Stimulated activated CD8-positive, alpha-beta memory T cell treated with anti-CD3 and anti-CD28 coated beads, Interleukin-4, amount 100 ng/mL, for 24 hours (primary cell): ENCODE results near the gene PDE2A.
A peak's percentile ranks its signal among the peaks of the same experiment; 100 is the strongest.

ENCODE experiments used
- DNase-seq: peaks from one replicate; pipeline ENCODE4 v3.0.0-alpha.2; 2020; ENCODE audit warnings: low read depth

Gene PDE2A

DNA sequence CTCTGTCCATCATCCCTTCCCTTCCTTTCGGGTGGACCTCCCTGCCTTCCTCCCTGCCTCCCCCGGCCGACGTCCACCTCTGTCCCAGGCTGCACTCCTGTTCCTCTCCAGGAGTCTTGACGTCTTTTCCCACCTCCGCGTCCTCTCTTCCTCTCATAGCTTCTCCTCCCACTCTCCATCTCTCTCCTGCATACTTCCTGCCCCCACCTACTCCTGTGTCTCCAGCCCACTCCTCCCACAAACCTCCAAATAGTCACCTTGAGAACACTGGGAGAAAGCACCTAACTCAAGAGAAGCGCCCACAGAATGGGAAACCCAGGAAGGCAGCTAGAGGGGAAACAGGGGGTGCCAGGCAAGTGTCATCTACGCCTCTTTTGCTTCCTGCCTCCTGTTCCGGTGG, 60.8 kb downstream of the PDE2A start:
- no peak for DNase-seq

- no peak for DNase-seq
These were observed 64.7 kb downstream of the PDE2A start for GRCh38 chr11:72609476-72609875.

- no peak for DNase-seq
These were observed 65.2 kb downstream of the PDE2A start for GRCh38 chr11:72609045-72609444.

DNA sequence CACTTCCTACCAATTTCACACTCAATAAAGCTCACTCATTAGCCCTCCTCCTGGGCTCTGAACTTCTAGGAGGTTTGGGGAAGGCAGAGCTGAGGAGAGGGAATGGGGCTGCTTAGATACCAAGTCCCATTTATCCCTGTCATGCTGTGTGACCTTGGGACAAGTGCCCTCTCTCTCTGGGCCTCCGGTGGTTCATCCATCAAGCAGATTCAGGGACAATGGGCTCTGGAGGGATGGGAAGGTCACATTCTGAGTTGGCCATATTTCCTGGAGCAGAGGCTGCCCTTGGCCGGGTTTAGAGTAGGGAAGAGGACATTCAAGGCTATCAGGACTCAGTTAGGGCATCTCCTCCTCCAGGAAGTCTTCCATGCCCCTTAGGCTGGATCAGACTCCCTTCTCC, 66.7 kb downstream of the PDE2A start:
- DNase-seq: no peak

- DNase-seq: no peak
These were observed 67.3 kb downstream of the PDE2A start for GRCh38 chr11:72606748-72607468.

DNA sequence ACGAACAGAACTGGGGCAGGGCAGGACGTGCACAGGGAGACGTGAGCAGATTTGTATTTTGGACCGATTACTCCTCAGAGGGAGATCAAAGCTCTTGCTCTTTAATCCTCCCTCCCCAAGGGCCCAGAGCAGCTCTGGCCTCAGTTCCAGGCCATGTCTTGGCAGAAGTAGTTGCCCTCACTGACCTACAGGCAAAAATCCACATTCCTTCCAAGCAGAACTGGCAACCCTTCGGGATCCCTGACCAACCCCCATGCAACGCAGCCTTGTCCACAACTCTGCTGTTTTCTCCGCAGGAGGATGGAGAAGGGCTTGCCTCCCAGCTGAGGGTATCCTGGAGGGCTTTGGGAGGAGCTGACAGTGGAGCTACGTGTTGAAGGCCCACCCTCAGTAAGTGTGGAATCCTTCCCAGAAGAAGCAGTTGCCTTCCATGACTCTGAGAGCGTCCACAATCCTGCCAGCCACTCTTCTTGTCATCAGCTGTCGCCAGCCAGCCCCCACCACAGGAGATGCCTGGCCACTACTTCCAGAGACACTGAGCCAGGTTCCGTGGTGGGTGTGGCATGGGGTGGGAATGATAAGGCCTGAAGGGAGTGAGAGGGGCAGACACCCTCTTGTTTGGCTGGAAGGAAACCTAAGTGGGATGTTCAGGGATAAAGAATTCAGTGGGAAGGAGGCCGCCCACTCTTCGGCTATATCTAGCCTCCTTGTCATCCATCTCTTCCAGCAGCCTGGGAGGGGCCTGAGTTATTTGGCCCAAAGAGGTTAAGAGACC, 68.1 kb downstream of the PDE2A start:
- no peak for DNase-seq

DNA sequence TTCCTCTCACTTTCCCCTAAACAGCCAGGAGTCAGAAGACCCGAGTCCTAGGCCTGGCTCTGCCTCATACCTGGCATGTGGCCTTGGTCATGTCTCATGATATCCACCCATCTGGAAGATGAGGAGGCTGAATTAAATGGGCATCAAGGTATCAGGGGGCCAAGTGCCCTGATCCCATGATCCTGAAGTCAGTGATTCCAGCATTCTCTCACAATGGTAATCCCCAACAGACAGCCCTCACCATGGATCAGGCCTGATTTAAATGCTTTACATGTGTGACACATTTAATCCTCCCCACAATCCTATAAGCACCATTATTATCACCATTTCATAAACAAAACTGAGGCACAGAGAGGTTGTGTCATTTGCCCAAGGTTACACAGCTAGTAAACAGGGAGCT, 70.0 kb downstream of the PDE2A start:
- no peak for DNase-seq

DNA sequence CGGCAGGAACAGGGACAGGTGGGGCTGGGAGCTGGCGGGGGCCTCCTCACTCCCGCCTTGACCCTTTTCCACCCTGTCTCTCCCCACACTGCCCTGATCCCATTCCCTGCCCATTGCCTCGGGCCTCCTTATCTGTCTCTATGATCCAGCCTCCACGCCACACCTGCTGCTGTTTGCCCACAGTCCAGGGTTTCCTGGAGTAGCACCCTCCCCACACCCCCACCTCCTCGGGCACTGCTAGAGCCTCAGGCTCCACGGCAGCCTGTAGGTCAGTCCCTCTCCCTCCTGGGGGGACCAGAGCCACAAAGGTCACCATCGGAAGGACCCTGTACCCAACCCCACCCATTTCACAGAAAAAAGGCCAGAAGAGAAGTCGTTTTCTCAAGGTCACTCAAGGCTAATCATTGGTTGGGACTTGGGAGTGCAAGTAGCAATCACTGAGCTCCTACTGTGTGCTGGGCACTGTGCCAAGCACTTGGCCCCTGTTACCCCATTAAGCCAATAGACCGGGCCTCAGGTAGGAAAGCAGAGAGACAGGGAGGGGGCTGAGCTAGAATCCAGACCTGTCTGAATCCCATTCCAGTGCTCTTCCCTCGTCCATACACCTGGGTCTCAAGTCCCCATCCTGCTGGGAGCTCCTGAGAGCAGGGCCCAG, 71.8 kb downstream of the PDE2A start:
- DNase-seq: no peak

GRCh38 chr11:72600557-72600956, 73.7 kb downstream of the PDE2A start:
- no peak for DNase-seq

DNA sequence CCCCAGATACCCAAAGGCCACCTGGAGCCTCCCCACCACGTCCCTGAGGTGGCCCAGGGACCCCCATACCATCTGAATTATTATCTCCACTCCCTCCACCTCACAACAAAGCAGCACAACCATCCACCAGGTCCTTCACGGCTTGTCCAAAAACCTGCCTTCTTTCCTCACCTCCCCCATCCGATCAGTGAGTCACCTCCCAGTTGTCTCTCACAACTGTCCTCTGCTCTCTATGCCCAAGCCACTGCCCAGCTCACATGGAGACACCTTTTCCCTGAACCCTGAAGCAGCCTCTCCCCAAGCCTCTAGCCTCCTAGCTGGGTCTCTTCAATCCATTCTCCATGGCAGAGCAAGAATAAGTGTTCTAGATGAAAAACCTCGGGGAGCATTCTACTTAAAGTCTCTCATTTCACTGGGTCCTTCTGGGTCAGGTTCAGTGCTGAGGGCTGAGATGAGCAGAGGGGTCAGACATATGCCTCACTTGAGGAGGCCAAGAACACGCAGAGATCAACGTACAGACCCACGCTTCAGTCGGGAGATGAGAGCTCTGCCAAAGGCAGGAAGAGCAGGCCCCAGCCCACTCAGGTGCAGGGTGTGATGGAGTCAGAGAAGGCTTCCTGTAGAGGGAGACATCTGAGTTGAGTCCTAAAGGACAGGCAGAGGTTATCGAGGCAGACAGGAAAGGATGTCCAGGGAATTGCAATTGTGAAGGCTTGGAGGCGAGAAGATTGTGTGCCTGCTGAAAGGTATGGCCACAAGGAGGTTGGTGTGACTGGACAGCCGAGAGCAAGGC, 74.7 kb downstream of the PDE2A start:
- no peak for DNase-seq

DNA sequence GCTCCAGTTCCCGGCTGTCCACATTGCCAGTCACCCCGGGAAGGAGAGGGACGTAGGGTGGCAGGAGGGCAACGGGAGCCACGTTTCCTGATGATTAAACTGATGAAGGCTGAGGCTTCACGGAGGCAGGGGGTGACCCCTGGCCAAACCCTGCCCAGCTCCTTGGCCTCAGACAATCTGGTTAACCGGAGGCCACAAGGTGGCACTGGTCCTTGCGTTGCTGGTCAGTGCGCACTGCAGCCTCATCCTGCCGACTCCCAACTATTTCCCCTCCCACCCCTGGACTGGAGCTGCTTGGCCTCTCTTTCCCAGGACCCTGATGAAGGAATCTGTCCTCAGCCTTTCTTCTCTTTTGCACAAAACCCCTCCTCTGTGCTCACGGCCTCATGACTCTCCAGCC, 75.3 kb downstream of the PDE2A start:
- no peak for DNase-seq

DNA sequence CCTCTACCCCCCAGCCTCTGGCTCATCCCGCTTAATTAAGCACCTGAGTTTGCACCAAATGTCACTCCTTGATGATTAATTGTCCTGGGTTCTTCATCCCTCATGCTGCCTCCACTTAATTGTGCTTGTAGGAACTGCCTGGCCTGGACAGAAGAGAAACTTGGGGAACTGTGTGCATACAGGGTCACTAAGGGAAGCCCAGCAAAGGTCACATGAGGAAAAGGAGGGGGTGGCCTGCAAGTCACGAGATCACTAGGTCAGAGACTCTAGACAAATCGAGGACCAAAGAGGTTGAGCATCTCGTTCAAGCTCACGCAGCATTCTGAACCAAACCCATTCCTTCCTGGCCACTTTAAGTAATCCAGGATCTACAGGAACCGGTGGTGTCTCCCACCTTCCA, 75.8 kb downstream of the PDE2A start:
- DNase-seq: no peak

DNA sequence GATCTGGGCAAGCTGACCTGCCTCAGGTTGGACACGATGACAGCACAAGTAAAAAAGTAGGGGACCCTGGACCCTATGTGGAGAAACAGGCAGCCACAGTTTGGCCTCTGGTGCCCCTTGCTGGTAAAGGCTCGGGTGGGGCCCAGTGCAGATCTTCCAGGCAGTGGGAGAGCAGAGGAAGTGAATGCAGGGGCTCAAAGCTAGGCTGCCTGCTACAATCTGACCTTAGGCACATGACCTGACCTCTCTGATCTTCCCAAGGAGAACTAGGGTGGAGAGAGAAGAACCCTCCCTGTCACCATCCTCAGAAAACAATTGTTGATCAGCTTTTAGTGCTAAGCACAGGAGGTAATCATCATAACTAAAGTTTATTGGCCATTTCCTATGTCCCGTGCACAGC, 76.5 kb downstream of the PDE2A start:
- no peak for DNase-seq

DNA sequence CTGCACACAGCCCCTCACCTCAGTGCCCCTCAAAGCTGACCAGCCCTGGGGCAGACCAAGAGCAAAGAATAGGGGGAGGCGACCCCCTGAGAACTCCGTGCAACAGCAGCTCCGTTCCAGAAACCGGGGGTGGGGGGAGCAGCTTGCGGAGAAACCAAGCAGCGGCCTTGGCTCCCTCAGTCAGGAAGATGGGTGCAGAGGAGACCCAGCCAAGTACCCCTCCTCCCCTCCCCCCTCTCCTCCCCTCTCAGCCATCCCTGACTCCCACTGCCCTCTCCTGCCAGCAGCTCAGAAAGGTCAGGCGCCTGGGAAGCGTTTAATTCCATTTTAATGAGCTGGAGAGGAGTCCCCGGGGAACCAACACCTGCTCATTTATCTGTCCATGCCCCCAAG, 78.9 kb downstream of the PDE2A start:
- DNase-seq: no peak

GRCh38 chr11:72594493-72595291, 79.5 kb downstream of the PDE2A start:
- no peak for DNase-seq

DNA sequence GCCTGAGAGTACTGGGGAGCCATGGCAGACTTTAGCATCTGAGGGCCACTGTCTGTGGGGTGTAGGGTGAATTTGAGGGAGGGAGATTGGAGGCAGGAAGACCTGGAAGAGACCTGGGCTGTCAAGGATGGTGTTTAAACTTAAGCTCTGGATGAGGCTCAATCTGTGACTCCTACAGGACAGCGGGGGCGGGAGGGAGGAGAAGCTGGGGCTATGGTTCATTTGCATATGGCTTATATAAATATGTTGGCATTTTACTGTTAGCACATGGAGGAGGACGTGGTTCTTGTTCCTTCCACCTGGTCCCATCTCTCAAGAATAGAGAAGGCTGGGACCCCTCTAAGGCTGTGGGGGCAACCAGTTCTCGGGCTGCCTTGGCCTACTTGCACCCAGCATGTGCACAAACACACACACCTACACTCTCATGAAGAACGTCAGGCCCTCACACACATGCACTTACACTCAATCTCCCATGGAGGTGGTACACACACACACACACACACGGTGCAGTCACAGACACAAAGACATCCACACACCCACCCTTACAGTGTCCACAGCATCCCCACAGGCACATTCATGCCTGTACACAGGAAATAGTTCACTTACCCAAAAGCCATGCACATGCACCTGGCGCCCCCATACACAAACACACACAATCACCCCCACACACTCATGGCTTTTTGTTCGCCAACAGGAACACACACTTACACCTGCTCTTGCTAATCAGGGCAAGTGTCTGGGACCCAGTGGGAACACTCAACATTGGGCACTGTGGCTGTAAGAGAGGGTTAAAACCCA, 81.3 kb downstream of the PDE2A start:
- no peak for DNase-seq

GRCh38 chr11:72591785-72592502, 82.3 kb downstream of the PDE2A start:
- peak; percentile 21 for DNase-seq

DNA sequence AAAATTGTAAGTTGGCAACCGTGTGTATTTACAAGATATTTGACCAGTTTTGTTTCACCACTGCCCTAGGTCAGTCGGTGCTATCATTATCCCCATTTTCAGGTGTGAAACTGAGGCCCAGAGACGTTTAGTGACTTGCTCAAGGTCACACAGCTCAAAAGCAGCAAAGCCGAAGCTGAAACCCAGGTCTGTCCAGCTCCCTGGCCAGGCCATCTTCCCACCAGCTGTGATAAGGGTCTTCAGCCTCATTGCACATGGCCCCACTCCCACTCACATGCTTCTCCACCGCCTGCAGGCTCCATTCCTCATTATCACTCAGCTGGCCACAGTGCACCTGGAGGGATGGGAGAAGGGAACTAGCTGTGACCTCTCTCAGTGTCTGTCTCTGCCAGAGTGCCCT, 83.2 kb downstream of the PDE2A start:
- no peak for DNase-seq

GRCh38 chr11:72589802-72590761, 84.1 kb downstream of the PDE2A start:
- peak; percentile 40 for DNase-seq
